HepG2 (cell line): Measurements from ENCODE around the gene GYS2. TPM values are rescaled to one million over a fixed set of nuclear protein-coding genes. Genes with fewer than 3 reads are reported as not detected.
A peak's percentile ranks its signal among the peaks of the same experiment; 100 is the strongest.

Experiments
- ATAC-seq: fragments of 200-7000 bp; cut with Tn5 transposase; 3 replicates; pipeline ENCODE4 v1.9.1; 2020; ENCODE audit warnings: mild to moderate bottlenecking, moderate library complexity
- BruUV-seq: library from RNA; stranded (reverse); fragments of 400-500 nt; replicated peaks from 2 replicates; lab custom pipeline; 2021; lab: Mats Ljungman, UMichigan
- CTCF ChIA-PET: fragments of 300-600 bp; formaldehyde crosslinking; extraction: SDS; loops from one replicate; lab custom pipeline; 2021; ENCODE audit warnings: low total read pairs, inconsistent platforms, low intra/inter-chr PET ratio; lab: Yijun Ruan, JAX
- POLR2A ChIA-PET: fragments of 350-600 bp; sonication (Branson Sonifier 250); formaldehyde crosslinking; loops from one replicate; lab custom pipeline; 2020; ENCODE audit warnings: antibody characterized with exemption, inconsistent platforms; lab: Yijun Ruan, JAX
- DNase-seq: peaks from one replicate; pipeline ENCODE4 v3.0.0-alpha.2; 2015; ENCODE audit warnings: low spot score
- FAIRE-seq: peaks from 3 replicates; lab custom pipeline; 2011; peaks lifted over from hg19 to GRCh38; lab: Jason Lieb, UNC
- H2AFZ ChIP-seq: one replicate; pipeline ENCODE4 v1.6.1; 2011; ENCODE audit warnings: low read length, inconsistent platforms
- H3K27ac ChIP-seq: fragments of 300-600 bp; 3 replicates; pipeline ENCODE4 v1.8.0; 2011; ENCODE audit warnings: mixed run types, mild to moderate bottlenecking, mixed read lengths, low read length, inconsistent platforms; ENCODE audit not compliant: insufficient read depth; ENCODE audit errors: extremely low read length
- H3K27me3 ChIP-seq, 2 experiments: fragments of 200-600 bp in 1 of 2; 2 replicates in 1 of 2; 3 replicates in 1 of 2; pipeline versions ENCODE4 v1.6.0 to v1.8.0; 2011; ENCODE audit warnings: low read length in 2 of 2, mild to moderate bottlenecking in 2 of 2, moderate library complexity in 2 of 2, inconsistent platforms in 1 of 2; ENCODE audit not compliant: insufficient read depth in 2 of 2, control insufficient read depth in 1 of 2
- H3K36me3 ChIP-seq, 2 experiments: fragments of 200-600 bp in 1 of 2; replicated peaks in 1 of 2; 2 replicates in 1 of 2; 3 replicates in 1 of 2; pipeline versions ENCODE4 v1.5.1 to v1.8.0; 2011; ENCODE audit warnings: low read length in 2 of 2, inconsistent platforms in 1 of 2; ENCODE audit not compliant: insufficient read depth in 2 of 2, control insufficient read depth in 1 of 2
- H3K4me1 ChIP-seq: 2 replicates; pipeline ENCODE4 v1.5.1; 2012; ENCODE audit warnings: low read length, inconsistent platforms; ENCODE audit not compliant: insufficient read depth
- H3K4me2 ChIP-seq: 2 replicates; pipeline ENCODE4 v1.6.0; 2011; ENCODE audit warnings: low read depth, low read length, inconsistent platforms
- H3K4me3 ChIP-seq, 3 experiments: fragments of 200-600 bp in 1 of 3; sonication (generic), shearing (Covaris generic) in 1 of 3; replicated peaks in 1 of 3; 2 replicates each; pipeline ENCODE4 v1.5.1; 2011 to 2016; ENCODE audit warnings: low read length in 3 of 3, inconsistent platforms in 2 of 3, low read depth in 2 of 3, mild to moderate bottlenecking in 2 of 3, control low read depth in 1 of 3, mixed read lengths in 1 of 3; ENCODE audit not compliant: insufficient read depth in 1 of 3
- H3K79me2 ChIP-seq: one replicate; pipeline ENCODE4 v1.6.1; 2011; ENCODE audit warnings: low read length, inconsistent platforms; ENCODE audit not compliant: insufficient read depth
- H3K9ac ChIP-seq: 2 replicates; pipeline ENCODE4 v1.6.0; 2011; ENCODE audit warnings: mild to moderate bottlenecking, low read depth, low read length, inconsistent platforms; ENCODE audit not compliant: insufficient read depth
- H3K9me3 ChIP-seq: 2 replicates; pipeline ENCODE4 v1.5.1; 2012; ENCODE audit warnings: mild to moderate bottlenecking, low read length
- H4K20me1 ChIP-seq: 2 replicates; pipeline ENCODE4 v1.6.0; 2011; ENCODE audit warnings: inconsistent platforms, mild to moderate bottlenecking, low read length, moderate library complexity; ENCODE audit not compliant: insufficient read depth
- CEBPB ChIP-seq: IDR thresholded peaks from 2 replicates; pipeline ENCODE4 v1.6.1; 2011; ENCODE audit warnings: low read depth, low read length, improper control_type of control experiment, borderline replicate concordance
- RXRB ChIP-seq: IDR thresholded peaks from 2 replicates; pipeline ENCODE4 v1.6.1; 2016; ENCODE audit warnings: borderline replicate concordance, missing genetic modification reagents, missing compliant biosample characterization
- SOX5 ChIP-seq: IDR thresholded peaks from 2 replicates; pipeline ENCODE4 v1.6.1; 2016; ENCODE audit warnings: borderline replicate concordance
- ZFP62 ChIP-seq: sonication (generic); formaldehyde crosslinking; IDR thresholded peaks from 2 replicates; pipeline ENCODE4 v1.4.0; 2020; ENCODE audit warnings: missing genetic modification reagents
- ZNF44 ChIP-seq: sonication (generic); formaldehyde crosslinking; IDR thresholded peaks from 2 replicates; pipeline ENCODE4 v1.5.1; 2020; ENCODE audit warnings: mild to moderate bottlenecking, missing genetic modification reagents
- ZNF501 ChIP-seq: sonication (generic); formaldehyde crosslinking; IDR thresholded peaks from 2 replicates; pipeline ENCODE4 v1.5.1; 2020; ENCODE audit warnings: mild to moderate bottlenecking, moderate library complexity, missing genetic modification reagents
- ZNF768 ChIP-seq: sonication (generic); formaldehyde crosslinking; IDR thresholded peaks from 2 replicates; pipeline ENCODE4 v1.4.0; 2020; ENCODE audit warnings: missing genetic modification reagents
- WGBS: methylation state at CpG from one replicate; pipeline ENCODE4 v1.1.6; 2017; ENCODE audit warnings: low lambda C conversion rate; 5-methylcytosine and 5-hydroxymethylcytosine counted together
- in situ Hi-C: cut with HindIII; loops from 2 replicates; pipeline ENCODE4 v1.10.0; 2017; ENCODE audit warnings: low pct_unique_long_range_greater_than_20kb; ENCODE audit not compliant: extremely low pct_ligation_motif_present
- intact Hi-C: fragments of 100-400 bp; cut with micrococcal nuclease; formaldehyde crosslinking; loops from one replicate; pipeline ENCODE4 v1.10.0; 2022; ENCODE audit not compliant: unreplicated experiment
- polyA plus RNA-seq, 8 experiments: library from polyadenylated mRNA; depleted of rRNA in 3 of 8; stranded (reverse) in 7 of 8; unstranded in 1 of 8; fragments of >200 nt; fragmentation: Illumina TruSeq in 4 of 8; extraction: Trizol in 4 of 8; gene quantifications; 2 replicates each; pipeline versions ENCODE4 v1.2.1 to v1.2.3, GENCODE V29; 2011 to 2016; ENCODE audit warnings: low read depth in 4 of 8, missing spikeins in 1 of 8, mixed read lengths in 1 of 8; ENCODE audit not compliant: insufficient read depth in 1 of 8
- total RNA-seq, 5 experiments: library from RNA; depleted of rRNA; stranded (reverse); fragments of >200 nt; fragmentation: Illumina TruSeq; extraction: Trizol; gene quantifications; 2 replicates each; pipeline ENCODE4 v1.2.3, GENCODE V29; 2016; ENCODE audit warnings: low read depth in 1 of 5
- TF ChIP-seq, protein P1 (sequence below): sonication (generic); formaldehyde crosslinking; IDR thresholded peaks from 2 replicates; pipeline ENCODE4 v1.4.0; 2020; ENCODE audit warnings: missing genetic modification reagents, mild to moderate bottlenecking, borderline replicate concordance
- TF ChIP-seq, protein P2 (sequence below): sonication (generic); formaldehyde crosslinking; IDR thresholded peaks from 2 replicates; pipeline ENCODE4 v1.4.0; 2020; ENCODE audit warnings: missing genetic modification reagents, borderline replicate concordance
- TF ChIP-seq, protein P3 (sequence below): IDR thresholded peaks from 2 replicates; pipeline ENCODE4 v1.6.1; 2012; ENCODE audit warnings: low read depth, low read length, improper control_type of control experiment
- TF ChIP-seq, protein P4 (sequence below), 2 experiments: sonication (generic) in 1 of 2; formaldehyde crosslinking in 1 of 2; IDR thresholded peaks; 2 replicates each; pipeline versions ENCODE4 v1.4.0 to v1.6.1; 2016 to 2020; ENCODE audit warnings: borderline replicate concordance in 1 of 2, low read depth in 1 of 2, mild to moderate bottlenecking in 1 of 2, missing genetic modification reagents in 1 of 2

Gene GYS2
- total and polyA plus RNA-seq, 2 of the 13 experiments (the other 11 are each of a cell fraction or from before 2014, with no cell fraction given) = not detected

DNA sequence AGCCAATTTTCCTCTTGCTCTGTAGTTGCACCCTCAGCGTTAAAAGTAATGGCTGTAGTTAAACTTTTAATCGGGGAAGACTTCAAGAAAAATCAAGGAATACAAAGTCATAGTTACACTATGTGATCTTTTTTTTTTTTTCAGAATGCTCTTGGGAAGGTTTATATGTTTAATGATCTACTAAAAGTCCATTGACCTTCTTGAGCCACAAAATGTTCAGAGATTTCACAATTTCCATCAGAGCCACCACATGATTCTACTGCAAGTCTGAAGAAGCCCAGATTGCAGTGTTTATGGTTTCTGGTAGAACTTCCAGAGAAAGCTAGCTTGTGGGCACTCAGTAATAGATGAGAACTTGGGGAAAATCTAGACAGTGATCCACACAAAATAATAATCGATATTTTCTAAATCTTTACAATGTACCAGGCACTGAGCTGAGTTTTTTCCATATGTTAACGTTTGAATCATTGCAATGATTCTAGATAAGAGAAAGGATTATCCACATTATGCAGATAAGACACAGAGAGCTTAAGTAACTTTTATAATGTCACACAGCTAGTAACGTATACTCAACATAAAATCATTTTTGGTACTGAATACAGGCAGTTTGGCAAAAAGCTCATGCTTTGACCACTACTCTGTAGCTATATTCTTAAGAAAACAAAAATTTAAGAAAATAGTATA lies 38.3 kb downstream of the GYS2 start:
- Histone ChIP-seq H3K4me2 (peak overlapping the region; percentile 24; the same call in 1 of the 2 replicates), H4K20me1 (no peaks in the 10 kb centered on the region)
- no peak for TF ChIP-seq ZFP62 (CRISPR knock-in tag)
- no peak for TF ChIP-seq ZNF501 (CRISPR knock-in tag)
- TF ChIP-seq, protein P1, sequence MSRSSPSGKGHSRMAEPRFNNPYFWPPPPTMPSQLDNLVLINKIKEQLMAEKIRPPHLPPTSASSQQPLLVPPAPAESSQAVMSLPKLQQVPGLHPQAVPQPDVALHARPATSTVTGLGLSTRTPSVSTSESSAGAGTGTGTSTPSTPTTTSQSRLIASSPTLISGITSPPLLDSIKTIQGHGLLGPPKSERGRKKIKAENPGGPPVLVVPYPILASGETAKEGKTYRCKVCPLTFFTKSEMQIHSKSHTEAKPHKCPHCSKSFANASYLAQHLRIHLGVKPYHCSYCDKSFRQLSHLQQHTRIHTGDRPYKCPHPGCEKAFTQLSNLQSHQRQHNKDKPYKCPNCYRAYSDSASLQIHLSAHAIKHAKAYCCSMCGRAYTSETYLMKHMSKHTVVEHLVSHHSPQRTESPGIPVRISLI (CRISPR knock-in tag) = peak; percentile 33; the same call in 1 of the 2 replicates
- TF ChIP-seq, protein P2, sequence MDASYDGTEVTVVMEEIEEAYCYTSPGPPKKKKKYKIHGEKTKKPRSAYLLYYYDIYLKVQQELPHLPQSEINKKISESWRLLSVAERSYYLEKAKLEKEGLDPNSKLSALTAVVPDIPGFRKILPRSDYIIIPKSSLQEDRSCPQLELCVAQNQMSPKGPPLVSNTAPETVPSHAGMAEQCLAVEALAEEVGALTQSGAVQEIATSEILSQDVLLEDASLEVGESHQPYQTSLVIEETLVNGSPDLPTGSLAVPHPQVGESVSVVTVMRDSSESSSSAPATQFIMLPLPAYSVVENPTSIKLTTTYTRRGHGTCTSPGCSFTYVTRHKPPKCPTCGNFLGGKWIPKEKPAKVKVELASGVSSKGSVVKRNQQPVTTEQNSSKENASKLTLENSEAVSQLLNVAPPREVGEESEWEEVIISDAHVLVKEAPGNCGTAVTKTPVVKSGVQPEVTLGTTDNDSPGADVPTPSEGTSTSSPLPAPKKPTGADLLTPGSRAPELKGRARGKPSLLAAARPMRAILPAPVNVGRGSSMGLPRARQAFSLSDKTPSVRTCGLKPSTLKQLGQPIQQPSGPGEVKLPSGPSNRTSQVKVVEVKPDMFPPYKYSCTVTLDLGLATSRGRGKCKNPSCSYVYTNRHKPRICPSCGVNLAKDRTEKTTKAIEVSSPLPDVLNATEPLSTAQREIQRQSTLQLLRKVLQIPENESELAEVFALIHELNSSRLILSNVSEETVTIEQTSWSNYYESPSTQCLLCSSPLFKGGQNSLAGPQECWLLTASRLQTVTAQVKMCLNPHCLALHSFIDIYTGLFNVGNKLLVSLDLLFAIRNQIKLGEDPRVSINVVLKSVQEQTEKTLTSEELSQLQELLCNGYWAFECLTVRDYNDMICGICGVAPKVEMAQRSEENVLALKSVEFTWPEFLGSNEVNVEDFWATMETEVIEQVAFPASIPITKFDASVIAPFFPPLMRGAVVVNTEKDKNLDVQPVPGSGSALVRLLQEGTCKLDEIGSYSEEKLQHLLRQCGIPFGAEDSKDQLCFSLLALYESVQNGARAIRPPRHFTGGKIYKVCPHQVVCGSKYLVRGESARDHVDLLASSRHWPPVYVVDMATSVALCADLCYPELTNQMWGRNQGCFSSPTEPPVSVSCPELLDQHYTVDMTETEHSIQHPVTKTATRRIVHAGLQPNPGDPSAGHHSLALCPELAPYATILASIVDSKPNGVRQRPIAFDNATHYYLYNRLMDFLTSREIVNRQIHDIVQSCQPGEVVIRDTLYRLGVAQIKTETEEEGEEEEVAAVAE (CRISPR knock-in tag) = no peak
- TF ChIP-seq CEBPB = peak; percentile 77
- no peak for TF ChIP-seq SOX5
- TF ChIP-seq ZNF44 (CRISPR knock-in tag) = no peak
- TF ChIP-seq, protein P3, sequence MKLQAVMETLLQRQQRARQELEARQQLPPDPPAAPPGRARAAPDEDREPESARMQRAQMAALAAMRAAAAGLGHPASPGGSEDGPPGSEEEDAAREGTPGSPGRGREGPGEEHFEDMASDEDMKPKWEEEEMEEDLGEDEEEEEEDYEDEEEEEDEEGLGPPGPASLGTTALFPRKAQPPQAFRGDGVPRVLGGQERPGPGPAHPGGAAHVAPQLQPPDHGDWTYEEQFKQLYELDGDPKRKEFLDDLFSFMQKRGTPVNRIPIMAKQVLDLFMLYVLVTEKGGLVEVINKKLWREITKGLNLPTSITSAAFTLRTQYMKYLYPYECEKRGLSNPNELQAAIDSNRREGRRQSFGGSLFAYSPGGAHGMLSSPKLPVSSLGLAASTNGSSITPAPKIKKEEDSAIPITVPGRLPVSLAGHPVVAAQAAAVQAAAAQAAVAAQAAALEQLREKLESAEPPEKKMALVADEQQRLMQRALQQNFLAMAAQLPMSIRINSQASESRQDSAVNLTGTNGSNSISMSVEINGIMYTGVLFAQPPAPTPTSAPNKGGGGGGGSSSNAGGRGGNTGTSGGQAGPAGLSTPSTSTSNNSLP = peak; percentile 45
- peak; percentile 30; the same call in 1 of the 2 replicates for TF ChIP-seq ZNF768
- TF ChIP-seq, protein P4, sequence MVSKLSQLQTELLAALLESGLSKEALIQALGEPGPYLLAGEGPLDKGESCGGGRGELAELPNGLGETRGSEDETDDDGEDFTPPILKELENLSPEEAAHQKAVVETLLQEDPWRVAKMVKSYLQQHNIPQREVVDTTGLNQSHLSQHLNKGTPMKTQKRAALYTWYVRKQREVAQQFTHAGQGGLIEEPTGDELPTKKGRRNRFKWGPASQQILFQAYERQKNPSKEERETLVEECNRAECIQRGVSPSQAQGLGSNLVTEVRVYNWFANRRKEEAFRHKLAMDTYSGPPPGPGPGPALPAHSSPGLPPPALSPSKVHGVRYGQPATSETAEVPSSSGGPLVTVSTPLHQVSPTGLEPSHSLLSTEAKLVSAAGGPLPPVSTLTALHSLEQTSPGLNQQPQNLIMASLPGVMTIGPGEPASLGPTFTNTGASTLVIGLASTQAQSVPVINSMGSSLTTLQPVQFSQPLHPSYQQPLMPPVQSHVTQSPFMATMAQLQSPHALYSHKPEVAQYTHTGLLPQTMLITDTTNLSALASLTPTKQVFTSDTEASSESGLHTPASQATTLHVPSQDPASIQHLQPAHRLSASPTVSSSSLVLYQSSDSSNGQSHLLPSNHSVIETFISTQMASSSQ (IDR thresholded peaks at IDR 0.05; ENCODE audit: low read depth) = peak; percentile 55
- TF ChIP-seq, protein P4 (CRISPR knock-in tag; IDR thresholded peaks at IDR 0.05; ENCODE audit: borderline replicate concordance) = no peak
- 0 out of 2 replicates have a peak, but pooled peaks have one; percentile 28 for TF ChIP-seq RXRB (CRISPR knock-in tag)

More for the DNA sequence above, 38.3 kb downstream of the GYS2 start:
- no peaks in the 10 kb centered on the region for H3K9me3 ChIP-seq
- no peaks in the 10 kb centered on the region for H3K79me2 ChIP-seq
- 26% methylated on average over 5 of the region's 5 CpGs for WGBS
- ChIA-PET CTCF (no interaction called here), POLR2A (no interaction called here)
- in situ Hi-C loops = no loop called here
- H3K9ac ChIP-seq = no peak overlapping the region
- DNase-seq (peak; percentile 32), ATAC-seq (peak; percentile 76), FAIRE-seq (peak; percentile 68)
- BruUV-seq = no TSS peak
- H2AFZ ChIP-seq = no peak overlapping the region
- H3K4me3 ChIP-seq = no peak overlapping the region
- no peaks in the 10 kb centered on the region for H3K36me3 ChIP-seq
- H3K27ac ChIP-seq = peak overlapping the region; percentile 28
- peaks cover 52% of the 10 kb centered on the region for H3K4me1 ChIP-seq
- no peaks in the 10 kb centered on the region for H3K27me3 ChIP-seq
- intact Hi-C loops = no loop called here
